GM19043 (cell line): ENCODE results near the gene MYL2.
A peak's percentile ranks its signal among the peaks of the same experiment; 100 is the strongest.

Experiments
- ATAC-seq: cut with Tn5 transposase; IDR thresholded peaks from one replicate; pipeline ENCODE4 v1.9.1; 2021; ENCODE audit warnings: low read depth; ENCODE audit not compliant: unreplicated experiment

Gene MYL2

DNA sequence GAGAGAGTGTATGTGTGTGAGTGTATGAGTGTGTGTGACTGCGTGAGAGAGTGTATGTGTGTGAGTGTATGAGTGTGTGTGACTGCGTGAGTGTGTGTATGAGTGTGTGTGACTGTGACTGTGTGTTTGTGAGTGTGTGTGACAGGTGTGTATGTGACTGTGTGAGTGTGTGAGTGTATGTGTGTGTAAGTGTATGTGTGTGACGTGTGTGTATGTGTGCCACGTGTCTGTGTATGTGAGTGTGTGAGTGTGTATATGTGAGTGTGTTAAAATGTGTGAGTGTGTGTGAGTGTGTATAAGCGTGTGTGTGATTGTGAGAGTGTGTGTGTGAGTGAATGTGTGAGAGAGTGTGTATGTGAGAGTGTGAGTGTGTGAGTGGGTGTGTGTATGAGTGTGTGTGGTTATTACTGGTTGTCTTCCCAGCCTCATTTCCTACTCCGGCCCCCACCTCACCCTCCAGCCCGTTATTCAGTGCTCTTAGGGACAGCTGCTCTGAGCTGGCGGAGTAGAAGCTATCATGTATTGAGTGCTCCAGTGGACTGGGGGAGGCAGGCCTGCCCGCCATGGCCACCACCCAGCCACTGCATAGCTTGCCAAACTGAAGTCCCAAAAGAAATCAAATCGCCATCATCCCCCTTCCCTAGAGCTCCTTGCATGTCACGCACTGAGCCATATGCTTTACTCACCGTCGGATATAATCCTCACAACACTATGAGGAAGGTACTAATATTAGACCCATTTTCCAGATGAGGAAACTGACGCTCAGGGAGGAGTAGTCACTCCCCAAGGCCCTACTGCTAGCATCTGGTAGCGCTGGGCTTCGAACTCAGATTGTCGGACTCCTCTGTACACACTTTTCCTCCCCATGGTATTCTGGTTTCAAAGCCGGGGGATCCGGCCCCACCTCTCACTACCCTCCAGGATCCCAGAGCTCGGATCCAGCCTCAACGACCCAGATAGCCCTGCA lies 10.3 kb upstream of the MYL2 start:
- ATAC-seq: no peak

DNA sequence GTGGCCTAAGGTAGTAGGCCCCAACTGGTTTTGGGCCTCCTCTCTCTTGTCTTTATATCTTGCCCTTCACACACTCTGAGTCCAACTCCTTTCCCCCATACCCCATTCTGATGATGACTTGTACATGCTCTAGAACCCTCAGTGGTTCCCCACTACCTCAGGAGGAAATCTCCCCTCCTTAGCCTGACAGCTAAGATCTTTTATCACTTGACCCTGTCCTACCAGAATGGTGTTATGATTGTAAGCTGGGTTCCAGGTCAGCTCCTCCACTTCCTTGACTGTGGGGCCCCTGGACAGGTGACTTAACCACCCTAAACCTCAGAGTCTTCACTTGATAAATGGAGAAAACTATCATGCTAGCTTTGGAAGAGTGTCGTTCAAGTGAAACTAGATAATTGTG lies 9.4 kb upstream of the MYL2 start:
- ATAC-seq: no peak

DNA sequence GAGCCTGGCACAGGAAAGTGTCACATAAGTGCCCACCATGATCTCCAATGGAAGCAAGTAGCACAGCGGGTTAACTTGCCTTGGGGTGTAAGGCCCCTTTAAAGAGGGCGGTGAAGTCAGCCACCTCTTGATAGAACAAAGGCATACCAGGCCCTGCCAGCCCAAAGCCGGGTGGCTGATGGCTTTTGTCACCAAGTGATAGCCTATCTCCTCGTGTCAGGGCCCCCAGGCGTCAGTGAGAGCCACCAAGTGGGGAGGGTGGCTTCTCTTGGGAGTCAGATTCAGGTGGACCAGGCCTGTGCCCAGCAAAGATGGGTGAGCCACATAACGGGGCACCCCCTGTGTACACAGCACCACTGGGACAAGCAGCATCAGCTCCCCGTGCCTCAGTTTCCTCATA lies 8.3 kb upstream of the MYL2 start:
- no peak for ATAC-seq

DNA sequence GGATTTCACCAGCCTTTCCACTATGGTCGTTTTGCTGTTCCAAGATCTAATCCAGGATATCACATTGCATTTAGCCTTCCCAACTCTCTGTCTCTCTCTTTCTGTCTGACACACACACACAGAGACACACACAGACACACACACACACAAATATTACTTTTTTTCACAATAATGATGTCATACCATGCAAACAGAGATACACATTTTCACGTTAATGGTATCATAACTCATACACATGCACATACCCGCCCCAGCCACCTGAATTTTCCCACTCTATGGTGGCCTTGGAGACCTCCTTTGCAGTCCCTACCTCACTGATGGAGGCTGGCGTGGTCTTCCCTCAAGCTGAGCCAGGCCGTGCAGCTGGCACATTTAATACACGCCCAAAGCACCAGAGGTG lies 7.2 kb upstream of the MYL2 start:
- no peak for ATAC-seq

DNA sequence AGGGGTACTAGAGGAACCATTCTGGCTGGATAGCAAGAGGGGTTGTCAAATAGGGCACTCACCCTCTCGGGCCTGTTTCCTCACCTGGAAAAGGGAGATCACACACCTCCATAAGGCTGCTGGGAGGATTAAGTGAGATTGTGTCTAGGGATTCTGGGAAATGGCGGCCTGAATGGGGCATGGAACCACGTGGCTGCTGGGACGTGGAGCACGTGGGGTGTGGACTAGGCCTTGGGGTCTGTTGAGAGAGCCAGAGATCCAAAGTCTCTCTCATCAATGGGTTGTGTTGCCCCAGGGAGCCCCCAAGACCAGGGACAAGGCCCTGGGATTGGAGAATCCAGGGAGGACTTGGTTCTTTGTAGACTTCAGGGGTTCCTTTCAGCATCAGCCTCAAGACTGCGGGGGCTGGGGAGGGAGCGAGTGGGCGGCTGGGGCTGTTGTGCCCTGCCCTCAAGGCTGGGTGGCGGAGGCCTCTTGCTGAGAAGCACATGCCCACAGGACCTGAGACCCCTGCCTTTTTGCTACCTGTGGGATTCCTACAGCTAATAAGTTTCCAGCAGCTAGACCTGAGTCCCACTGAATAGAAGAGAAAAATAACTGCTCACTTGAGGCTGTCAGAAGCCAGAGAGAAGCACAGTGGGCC lies 3.4 kb upstream of the MYL2 start:
- ATAC-seq: no peak

DNA sequence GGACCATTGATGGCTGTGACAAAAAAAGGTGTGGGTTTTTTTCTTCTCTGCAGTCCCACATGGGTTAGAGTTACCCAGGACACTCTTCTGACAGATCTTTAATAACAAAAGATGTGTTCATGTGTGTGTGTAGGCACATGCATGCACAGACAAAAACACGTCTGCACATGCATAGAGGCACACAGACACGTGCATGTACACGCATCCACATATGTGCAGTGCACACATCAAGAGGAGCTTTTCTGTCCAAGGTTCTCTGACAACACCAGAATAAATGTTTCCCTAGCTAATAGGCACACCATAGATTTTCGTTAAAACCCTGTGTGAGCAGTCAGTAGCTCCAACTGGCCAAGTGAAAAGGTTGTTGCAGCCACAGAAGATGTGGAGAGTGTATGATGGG lies 2.8 kb upstream of the MYL2 start:
- ATAC-seq: no peak

DNA sequence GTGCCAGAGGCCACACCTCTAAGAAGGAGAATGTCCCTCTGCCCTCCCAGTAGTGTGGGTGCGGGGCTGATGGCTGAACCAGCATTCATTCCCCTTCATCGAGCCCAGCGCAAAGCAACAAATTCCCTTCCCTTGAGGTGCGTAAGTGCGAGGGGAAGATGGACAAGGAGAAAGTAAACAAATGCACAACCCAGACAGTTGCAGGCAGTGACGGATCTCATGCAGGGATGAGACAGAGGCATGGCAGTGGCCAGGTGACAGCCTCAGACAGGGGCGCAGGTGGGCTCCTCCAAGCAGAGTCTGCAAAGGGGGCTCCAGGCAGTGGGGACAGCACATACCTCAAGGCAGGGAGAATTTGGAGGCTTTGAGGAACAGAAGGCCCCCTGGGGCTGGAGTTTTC lies 2.3 kb upstream of the MYL2 start:
- ATAC-seq: no peak

DNA sequence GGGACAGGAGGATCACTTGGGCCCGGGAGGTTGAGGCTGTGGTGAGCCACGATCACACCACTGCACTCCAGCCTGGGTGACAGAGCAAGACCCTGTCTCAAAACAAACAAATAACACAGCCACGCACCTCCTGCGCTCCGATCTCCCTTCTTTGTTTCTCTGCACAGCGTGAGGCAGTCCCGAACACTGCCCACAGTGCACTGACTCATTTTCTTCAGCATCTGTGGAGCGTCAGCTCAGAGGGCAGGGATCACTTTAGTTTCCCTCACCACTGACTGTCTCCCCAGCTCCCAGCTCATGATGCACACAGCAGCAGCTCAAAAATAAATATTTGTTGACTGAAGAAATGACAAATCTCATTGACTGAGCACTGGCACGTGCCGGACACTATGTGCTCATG lies 883 bp upstream of the MYL2 start:
- no peak for ATAC-seq

DNA sequence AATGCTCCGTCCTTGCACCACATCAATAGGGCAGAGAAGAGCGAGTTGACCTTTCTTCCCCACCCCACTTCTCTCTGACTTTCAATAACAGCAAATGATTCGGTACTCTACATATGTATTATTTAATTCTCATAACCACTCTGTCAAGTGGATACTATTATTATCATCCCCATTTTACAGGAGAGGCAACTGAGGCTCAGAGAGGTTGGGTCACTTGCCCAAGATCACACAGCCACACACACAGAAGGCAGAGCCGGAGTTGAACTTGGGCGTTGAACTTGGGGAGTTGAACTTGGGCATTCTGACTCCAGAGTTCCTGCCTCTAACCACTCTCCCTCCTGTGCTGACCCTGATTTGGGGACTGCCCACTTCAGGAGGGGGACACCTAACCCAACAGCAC lies 659 bp downstream of the MYL2 start:
- ATAC-seq: no peak

DNA sequence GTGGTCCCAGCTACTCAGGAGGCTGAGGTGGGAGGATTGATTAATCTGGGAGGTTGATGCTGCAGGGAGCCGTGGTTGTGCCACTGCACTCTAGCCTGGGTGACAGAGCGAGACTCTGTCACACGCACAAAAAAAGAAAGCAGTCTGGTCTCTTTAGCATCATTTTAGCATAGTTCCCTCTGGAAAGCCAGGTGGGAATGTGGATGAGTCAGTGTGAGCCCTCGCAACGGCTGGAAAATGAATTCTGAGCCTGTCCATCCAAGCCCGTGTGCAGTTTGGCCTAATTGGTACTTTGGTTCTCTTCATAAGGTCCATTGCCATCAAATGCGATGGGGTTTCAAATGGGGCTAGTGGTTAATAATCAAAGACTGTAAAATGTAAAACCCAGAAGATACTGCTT lies 2.4 kb downstream of the MYL2 start:
- ATAC-seq: no peak

DNA sequence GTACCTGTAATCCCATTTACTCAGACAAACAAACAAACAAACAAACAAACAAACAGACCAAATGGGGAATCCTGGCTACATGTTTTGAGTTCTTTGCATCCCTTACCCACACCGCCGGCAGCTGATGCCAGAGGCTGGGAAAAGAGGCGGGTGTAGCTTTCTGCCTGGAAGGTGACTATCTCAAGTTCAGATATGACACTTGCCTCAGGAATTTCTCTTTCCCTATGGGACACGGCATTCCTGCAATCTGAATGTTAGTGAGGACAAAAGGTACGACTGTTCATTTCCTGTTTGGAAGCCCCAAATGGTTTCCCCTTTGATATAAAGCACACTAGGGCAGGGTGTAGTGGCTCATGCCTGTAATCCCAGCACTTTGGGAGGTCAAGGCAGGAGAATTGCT lies 2.9 kb downstream of the MYL2 start:
- ATAC-seq: no peak

DNA sequence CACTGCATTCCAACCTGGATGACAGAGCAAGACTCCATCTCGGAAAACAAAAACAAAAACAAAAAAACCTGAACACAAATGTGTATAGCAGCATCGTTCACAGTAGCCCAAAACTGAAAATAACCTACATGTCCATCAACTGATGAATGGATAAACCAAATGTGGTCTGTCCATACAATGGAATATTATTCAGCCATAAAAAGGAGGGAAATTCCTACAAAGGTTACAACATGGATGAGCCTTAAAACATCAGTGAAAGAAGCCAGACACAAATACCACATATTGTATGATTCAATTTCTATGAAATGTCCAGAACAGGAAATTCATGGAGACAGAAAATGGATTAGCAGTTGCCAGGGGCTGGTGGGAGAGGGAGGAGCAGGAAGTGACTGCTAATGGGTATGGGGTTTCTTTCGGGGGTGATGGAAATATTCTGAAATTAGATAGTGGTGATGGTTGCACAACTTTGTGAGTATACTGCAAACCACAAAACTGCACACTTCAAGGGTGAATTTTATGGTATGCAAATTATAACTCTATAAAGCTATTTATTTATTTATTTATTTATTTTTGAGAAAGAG lies 4.0 kb downstream of the MYL2 start:
- ATAC-seq: no peak

DNA sequence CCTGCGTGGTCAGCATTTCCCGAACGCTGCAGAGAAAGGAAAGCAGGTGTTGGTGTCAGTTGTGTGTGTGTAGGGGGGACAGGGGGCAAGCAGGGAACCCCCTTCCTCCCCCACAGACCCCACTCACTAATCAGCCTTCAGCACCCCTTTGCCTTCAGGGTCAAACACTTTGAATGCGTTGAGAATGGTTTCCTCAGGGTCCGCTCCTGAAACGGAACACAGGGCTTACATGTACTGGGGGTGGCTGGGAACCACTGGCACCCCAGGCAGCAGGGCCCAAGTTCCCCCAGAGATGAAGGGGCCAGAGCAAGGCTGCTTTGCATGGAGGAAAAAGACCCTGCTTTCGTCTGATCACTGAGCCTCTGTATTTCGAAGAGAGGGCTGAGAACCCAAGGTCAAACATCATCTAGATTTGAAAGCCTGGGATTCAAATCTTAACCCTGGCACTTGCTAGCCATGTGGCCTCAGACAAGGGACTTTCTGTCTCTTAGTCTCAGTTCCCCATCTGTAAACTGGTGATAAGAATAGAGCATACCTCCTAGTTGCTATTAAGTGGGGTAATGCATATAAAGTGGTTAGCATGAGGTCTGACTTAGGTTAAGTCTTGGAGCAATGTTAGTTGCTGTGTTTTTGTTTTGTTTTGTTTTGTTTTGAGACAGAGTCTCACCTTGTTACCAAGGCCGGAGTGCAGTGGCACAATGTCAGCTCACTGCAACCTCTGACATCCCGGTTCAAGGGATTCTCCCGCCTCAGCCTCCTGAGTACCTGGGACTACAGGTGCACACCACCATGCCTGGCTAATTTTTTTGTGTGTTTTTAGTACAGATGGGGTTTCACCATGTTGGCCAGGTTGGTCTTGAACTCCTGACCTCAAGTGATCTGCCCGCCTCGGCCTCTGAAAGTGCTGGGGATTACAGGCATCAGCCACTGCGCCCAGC lies 7.0 kb downstream of the MYL2 start:
- ATAC-seq: peak; percentile 98

DNA sequence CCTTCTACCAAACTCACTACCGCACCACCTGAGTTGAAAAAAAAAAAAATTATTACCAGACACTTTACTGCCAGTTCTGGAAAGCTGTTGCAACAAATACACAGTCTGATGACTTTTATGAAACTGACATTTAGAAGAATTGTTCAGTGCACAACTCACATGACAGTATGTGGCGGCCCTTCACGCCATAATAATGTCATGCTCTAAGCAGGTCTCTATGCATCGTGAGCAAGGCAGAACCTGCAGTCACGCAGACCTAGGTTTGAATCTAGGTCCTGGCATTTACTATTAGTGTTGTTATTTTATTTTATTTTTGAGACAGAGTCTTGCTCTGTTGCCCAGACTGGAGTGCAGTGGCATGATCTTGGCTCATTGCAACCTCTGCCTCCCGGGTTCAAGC lies 8.1 kb downstream of the MYL2 start:
- no peak for ATAC-seq

DNA sequence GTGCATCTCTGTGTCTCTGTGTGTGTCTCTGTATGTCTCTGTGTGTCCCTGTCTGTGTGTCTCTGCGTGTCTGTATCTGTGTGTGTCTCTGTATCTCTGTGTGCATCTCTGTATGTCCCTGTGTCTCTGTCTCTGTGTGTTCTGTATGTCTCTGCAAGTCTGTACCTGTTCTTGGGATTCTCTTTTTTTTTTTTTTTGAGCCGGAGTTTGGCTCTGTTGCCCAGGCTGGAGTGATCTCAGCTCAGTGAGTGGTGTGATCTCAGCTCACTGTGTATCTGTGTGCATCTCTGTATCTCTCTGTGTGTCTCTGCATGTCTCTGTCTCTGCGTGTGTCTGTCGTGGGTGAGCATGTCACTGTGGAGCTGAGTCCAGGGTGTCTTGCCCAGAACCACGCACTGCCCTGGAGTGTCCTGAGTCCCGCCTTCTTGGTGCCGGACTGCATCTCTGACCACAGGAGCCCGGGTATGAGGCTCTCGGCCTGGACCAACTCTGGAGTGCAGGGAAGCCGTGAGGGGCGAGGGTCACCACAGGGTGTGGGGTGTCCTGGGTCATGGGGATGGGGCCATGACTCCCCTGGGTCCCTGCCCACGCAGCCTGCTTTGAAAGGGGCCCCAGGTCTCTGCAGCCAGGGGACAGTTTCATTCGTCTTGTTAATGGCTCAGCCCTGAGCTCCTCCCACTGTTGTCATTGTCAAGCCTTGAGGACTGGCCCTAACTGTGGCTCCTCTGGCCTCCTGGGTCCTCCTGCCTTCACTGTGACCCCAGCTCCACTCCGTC lies 11.8 kb downstream of the MYL2 start:
- no peak for ATAC-seq

DNA sequence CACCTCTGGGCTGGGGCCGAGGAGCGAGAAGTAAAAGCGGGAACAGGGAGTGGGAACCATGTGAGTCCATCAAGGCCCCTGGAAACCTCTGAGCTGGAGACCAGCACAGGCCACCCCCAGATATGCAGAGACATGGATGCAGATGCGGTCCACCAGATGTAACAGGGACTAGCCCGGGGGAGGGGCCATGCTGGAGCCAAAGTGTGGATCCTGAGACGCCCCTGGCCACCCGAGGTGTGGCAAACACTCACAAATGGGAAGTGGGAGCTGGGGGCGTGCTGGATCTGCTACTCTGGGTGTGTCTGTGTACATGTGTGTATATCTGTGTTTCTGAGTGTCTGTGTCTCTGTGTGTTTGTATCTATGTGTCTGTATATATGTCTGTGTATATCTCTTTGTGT lies 12.8 kb downstream of the MYL2 start:
- ATAC-seq: no peak

DNA sequence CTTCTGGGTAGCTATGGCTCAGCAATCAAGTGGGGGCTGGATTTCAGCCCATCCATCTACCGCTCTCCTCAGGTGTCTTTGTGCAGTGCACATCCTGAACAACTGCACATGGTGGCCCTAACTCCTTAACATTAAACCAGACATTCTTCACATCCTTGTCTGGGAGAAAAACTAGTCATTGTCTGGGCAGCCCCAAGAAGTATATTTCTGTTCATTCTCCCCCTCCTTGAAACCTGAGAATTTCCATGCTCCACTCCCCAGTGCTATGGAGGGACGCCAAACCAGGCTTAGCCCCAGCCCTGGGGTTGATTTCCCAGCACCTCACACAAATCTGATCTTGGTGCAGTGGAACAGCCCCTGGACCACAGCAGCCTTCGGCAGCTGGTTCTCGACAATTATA lies 13.4 kb downstream of the MYL2 start:
- ATAC-seq: no peak

DNA sequence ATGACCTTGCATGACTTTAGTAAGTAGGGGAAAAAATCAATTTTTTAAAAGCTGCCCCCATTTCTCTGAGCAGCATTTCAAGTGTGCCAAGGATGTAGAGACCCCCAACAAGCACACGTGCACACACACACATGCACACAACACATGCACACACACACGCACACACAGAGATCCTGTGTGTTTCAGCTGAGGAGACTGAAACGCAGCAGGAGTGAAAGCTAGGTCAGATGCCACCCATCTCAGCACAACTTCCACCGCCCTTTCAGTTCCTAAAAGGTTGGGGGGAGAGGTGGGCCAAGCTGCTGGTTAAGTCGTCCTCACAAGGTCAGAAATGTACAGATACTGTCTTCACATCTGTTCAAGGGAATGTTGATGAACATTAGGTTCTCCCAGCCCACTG lies 13.9 kb downstream of the MYL2 start:
- no peak for ATAC-seq

DNA sequence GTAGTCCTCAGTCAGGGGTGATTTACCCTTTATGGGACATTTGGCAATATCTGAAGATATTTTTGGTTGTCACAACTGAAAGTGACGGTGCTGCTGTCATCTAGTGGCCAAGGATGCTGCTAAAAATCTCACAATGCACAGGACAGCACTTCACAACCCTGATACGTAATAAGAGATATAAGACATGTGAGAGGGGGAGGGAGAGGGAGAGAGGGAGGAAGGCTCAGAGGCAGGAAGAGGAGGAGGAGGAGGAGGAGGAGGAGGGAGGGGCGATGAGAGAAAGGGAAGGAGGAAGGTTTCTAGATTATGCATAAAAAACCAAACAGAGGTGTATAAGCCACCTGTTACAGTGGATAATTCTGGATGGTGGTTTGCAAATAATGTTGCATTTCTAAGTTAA lies 14.3 kb downstream of the MYL2 start:
- ATAC-seq: no peak

DNA sequence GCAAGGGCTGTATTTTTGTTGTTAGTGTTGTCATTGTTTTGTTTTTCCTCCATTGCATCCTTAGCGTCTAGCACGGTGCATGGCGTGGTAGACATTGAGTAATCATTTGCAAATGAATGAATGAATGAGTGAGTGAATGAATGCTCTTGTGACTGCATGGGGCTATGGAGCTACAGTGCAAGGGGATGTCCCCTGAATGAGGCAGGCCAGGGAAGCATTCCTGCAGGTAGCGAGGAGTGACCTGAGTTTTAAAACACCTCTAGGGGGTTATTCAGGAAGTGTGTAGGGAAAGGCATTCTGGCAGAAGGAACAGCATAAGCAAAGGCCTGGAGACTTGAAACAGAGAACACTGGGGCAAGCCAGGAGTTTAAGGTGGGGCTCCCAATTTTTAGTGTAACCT lies 16.9 kb downstream of the MYL2 start:
- ATAC-seq: no peak
